ENCODE results near the gene TTLL12.

Gene TTLL12

GRCh38 chr22:43127166-43127908, 59.6 kb downstream of the TTLL12 start:
- no peak for DNase-seq (ENCODE audit: low spot score)

GRCh38 chr22:43126501-43127165, 60.3 kb downstream of the TTLL12 start:
- no peak for DNase-seq (ENCODE audit: low spot score)

GRCh38 chr22:43118953-43119458, 67.9 kb downstream of the TTLL12 start:
- DNase-seq (ENCODE audit: low spot score): no peak

GRCh38 chr22:43118024-43118849, 68.7 kb downstream of the TTLL12 start:
- no peak for DNase-seq (ENCODE audit: low spot score)

- DNase-seq (ENCODE audit: low spot score): no peak
Observed at GRCh38 chr22:43116932-43117331, 70.0 kb downstream of the TTLL12 start.

All from putamen (tissue), 1 donor.